Testis (tissue), 3 donors: ENCODE results near the gene GRIK1. TPM values are rescaled to one million over a fixed set of nuclear protein-coding genes. Genes with fewer than 3 reads are reported as not detected.

Source experiments
- DNase-seq: peaks from one replicate; pipeline ENCODE4 v3.0.0-alpha.2; 2019
- H3K27ac ChIP-seq, 2 donors: fragments of 200-600 bp; sonication (generic); one replicate each; pipeline ENCODE4 v1.5.1; 2019
- H3K27me3 ChIP-seq: fragments of 200-600 bp; sonication (generic); one replicate; pipeline ENCODE4 v1.5.1; 2019
- H3K36me3 ChIP-seq: fragments of 200-600 bp; sonication (generic); one replicate; pipeline ENCODE4 v1.5.1; 2017; ENCODE audit warnings: low read depth; ENCODE audit errors: missing control alignments
- H3K4me1 ChIP-seq: fragments of 200-600 bp; sonication (generic); one replicate; pipeline ENCODE4 v1.5.1; 2019
- H3K4me3 ChIP-seq, 2 donors: fragments of 200-600 bp; sonication (generic); one replicate each; pipeline ENCODE4 v1.5.1; 2017 to 2019
- H3K9me3 ChIP-seq: fragments of 200-600 bp; sonication (generic); one replicate; pipeline ENCODE4 v1.5.1; 2017
- CTCF ChIP-seq, 3 experiments: fragments of 450-650 bp in 2 of 3; fragments of 200-600 bp in 1 of 3; sonication (generic) in 1 of 3; IDR thresholded peaks; one replicate each; pipeline ENCODE4 v1.5.1; 2016 to 2019; ENCODE audit warnings: antibody characterized with exemption in 3 of 3, mild to moderate bottlenecking in 2 of 3, moderate library complexity in 1 of 3
- POLR2A ChIP-seq: fragments of 450-650 bp; IDR thresholded peaks from one replicate; pipeline ENCODE4 v1.6.1; 2017; ENCODE audit warnings: antibody characterized with exemption, mild to moderate bottlenecking, moderate library complexity
- WGBS, 2 donors: methylation state at CpG; one replicate each; pipeline ENCODE4 v1.1.5; 2018; 5-methylcytosine and 5-hydroxymethylcytosine counted together
- intact Hi-C: fragments of 100-400 bp; cut with DNase I; formaldehyde crosslinking; loops from one replicate; pipeline ENCODE4 v1.15.1; 2023; ENCODE audit warnings: low total_unique reads
- polyA plus RNA-seq: library from polyadenylated mRNA; stranded (reverse); fragments of 350-450 nt; fragmentation: Illumina TruSeq; extraction: RNeasy Lipid Tissue Mini Kit (QIAGEN cat#74804); gene quantifications from one replicate; pipeline ENCODE4 v1.2.3, GENCODE V29; 2014; ENCODE audit warnings: low read depth, low replicate concordance; ENCODE audit not compliant: insufficient read depth
- total RNA-seq, 2 donors: library from RNA; depleted of rRNA; stranded (reverse); fragments of >200 nt; gene quantifications; one replicate each; pipeline ENCODE4 v1.2.3, GENCODE V29; 2016

GRIK1 gene
- total and polyA plus RNA-seq, 3 donors from 2014 or later, result 0.08 to 0.25 (median 0.20) TPM

GRCh38 chr21:29621525-29621924 is 318.3 kb downstream of the GRIK1 start:
- H3K4me3 ChIP-seq, result no peak overlapping the region
- intact Hi-C loops, result no loop called here
- no peaks in the 10 kb centered on the region for H3K36me3 ChIP-seq
- DNase-seq, result no peak
- H3K27me3 ChIP-seq, result no peaks in the 10 kb centered on the region
- TF ChIP-seq POLR2A, result no peak
- TF ChIP-seq CTCF (IDR thresholded peaks at IDR 0.05), result no peak
- H3K27ac ChIP-seq, result no peak overlapping the region
- H3K9me3 ChIP-seq, result no peaks in the 10 kb centered on the region
- H3K4me1 ChIP-seq, result no peaks in the 10 kb centered on the region

GRCh38 chr21:29616209-29616751 is 323.5 kb downstream of the GRIK1 start:
- intact Hi-C loops, result no loop called here
- DNase-seq, result no peak
- no peak overlapping the region for H3K27ac ChIP-seq
- no peaks in the 10 kb centered on the region for H3K9me3 ChIP-seq
- no peaks in the 10 kb centered on the region for H3K27me3 ChIP-seq
- no peaks in the 10 kb centered on the region for H3K36me3 ChIP-seq
- WGBS, 2 donors, result 59 to 68% methylated on average over 6 of the region's 6 CpGs
- TF ChIP-seq POLR2A, result no peak
- TF ChIP-seq CTCF (IDR thresholded peaks at IDR 0.05), result no peak
- no peaks in the 10 kb centered on the region for H3K4me1 ChIP-seq
- no peak overlapping the region for H3K4me3 ChIP-seq

GRCh38 chr21:29613877-29614276 is 325.9 kb downstream of the GRIK1 start:
- 81 to 88% methylated on average over 3 of the region's 3 CpGs for WGBS, 2 donors
- no peaks in the 10 kb centered on the region for H3K9me3 ChIP-seq
- H3K4me1 ChIP-seq, result no peaks in the 10 kb centered on the region
- no peak for DNase-seq
- TF ChIP-seq CTCF (IDR thresholded peaks at IDR 0.05) (no peak), POLR2A (no peak)
- H3K4me3 ChIP-seq, result no peak overlapping the region
- intact Hi-C loops, result no loop called here
- no peaks in the 10 kb centered on the region for H3K27me3 ChIP-seq
- H3K36me3 ChIP-seq, result no peaks in the 10 kb centered on the region
- no peak overlapping the region for H3K27ac ChIP-seq

GRCh38 chr21:29613021-29613420 is 326.8 kb downstream of the GRIK1 start:
- no peak overlapping the region for H3K4me3 ChIP-seq
- no peak overlapping the region for H3K27ac ChIP-seq
- H3K27me3 ChIP-seq, result no peaks in the 10 kb centered on the region
- WGBS, 2 donors, result 34 to 48% methylated on average over 3 of the region's 3 CpGs
- H3K36me3 ChIP-seq, result no peaks in the 10 kb centered on the region
- intact Hi-C loops, result no loop called here
- TF ChIP-seq POLR2A (no peak), CTCF (IDR thresholded peaks at IDR 0.05) (no peak)
- H3K9me3 ChIP-seq, result no peaks in the 10 kb centered on the region
- no peak for DNase-seq
- no peaks in the 10 kb centered on the region for H3K4me1 ChIP-seq

GRCh38 chr21:29610779-29611360 is 328.9 kb downstream of the GRIK1 start:
- TF ChIP-seq CTCF (IDR thresholded peaks at IDR 0.05) (no peak), POLR2A (no peak)
- Histone ChIP-seq H3K4me3 (no peak overlapping the region), H3K9me3 (no peaks in the 10 kb centered on the region), H3K4me1 (no peaks in the 10 kb centered on the region), H3K36me3 (no peaks in the 10 kb centered on the region), H3K27ac (no peak overlapping the region), H3K27me3 (no peaks in the 10 kb centered on the region)
- DNase-seq, result no peak
- intact Hi-C loops, result no loop called here
- 32 to 55% methylated on average over 2 of the region's 2 CpGs for WGBS, 2 donors
